NCI-H1092 treated with DMSO at 0.1 percent for 48 hours (cell line): Measurements from ENCODE around the gene ANXA3.
A peak's percentile ranks its signal among the peaks of the same experiment; 100 is the strongest.
"Not testable (repeated sequence)": the region's sequence is repeated elsewhere in the genome, so short reads cannot be mapped to it uniquely, and the experiment has no call there.

Experiments
- DNase-seq: peaks from one replicate; lab custom pipeline; 2025; lab: John Stamatoyannopoulos, UW

ANXA3 gene

DNA sequence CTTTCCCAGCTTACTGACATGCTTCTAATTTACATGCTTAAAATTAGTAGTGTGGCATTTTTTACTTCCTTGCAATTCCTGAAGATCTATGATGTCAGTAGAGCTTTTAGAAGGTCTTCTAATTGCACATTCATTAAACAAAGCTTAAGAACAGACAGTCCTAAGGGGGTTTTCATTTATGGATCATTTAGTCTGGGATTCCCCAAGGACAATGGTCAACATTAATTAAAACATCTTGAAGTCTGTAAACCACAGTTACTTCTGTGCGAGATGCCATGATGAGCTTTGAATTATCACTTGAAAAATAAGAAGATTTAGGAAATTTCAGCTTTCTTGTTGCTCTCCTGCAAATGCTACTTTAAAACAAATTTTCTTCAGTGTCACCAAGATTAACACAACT is 20.2 kb downstream of the ANXA3 start:
- DNase-seq: no peak

DNA sequence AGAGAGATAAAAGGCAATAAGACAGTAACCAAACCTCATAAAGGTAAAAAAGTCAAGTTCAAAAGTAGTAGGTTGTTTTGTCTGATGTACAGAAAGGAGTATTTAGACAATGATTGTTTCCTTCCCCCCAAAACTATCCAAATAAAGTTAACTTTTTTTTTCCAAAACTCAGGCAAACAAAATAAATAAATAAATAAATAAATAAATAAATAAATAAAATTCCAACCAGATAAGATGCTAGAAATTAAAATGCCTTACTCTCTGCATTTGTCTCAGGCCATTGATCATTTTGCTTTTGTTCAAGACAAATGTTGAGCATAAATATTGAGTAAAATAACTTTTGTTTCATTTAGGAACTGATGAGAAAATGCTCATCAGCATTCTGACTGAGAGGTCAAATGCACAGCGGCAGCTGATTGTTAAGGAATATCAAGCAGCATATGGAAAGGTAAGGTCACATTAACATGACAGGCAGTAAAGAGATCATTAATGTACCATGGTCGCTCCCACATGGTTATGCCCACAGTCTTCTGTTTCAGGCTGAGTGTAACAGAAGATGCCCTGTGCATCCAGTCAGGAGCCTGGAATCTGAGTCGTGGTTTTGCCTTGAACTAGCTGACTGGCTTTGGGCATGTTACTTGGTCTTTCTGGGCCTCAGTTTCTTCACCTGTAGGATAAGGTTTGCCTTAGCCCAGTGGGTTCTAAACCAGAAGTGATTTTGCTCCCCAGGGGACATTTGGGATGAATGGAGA is 27.3 kb downstream of the ANXA3 start:
- no peak for DNase-seq

DNA sequence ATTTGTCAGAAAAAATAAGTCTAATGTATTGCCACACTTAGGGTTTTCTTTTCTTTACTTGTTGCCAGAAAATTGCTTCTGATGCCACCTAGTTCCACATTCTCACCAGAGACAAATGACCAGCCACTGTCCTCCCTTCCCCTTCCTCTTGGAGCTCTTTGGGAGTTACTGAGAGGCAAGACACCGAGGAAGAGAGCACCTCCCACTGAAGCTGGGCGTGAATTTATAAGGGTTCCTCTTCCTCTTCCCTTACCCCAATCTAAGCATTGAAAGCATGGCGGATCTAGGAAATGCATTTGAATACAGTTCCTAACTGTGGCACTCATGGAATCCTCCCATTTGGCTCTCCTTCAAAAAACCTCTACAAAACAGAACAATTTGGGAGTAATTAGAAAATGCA is 30.0 kb downstream of the ANXA3 start:
- DNase-seq: no peak

DNA sequence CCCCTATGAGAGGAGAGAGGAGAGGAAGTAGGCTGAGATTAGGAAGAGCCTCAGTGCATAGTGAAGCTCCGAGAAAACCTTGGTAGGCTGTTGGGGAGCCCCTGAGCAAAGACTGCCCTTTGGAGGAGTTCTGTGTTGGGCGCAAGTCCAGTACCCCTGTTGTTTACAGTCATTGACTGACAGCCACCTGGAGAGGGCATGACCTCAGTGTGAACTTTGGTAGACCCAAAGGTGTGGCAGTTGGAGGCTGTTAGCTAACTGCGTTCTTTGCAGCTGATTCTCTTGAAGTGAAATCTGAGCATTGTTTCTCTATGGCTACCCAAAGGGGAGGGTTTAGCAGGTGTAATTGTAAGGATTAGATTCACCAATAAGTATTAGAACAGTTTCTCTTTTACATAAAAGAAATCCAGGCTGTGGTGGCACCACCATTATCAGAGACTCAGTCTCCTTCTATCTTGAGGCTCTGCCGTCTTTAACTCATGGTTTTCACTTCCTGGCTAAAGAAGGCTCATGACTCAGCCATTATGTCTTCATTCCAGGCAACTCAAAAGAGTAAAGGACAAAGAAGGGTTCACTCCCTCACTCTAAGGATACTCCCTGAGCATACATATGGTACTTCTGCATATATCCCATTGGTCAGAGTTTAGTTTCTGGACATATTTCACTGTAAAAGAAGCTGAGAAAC is 33.4 kb downstream of the ANXA3 start:
- DNase-seq: no peak

DNA sequence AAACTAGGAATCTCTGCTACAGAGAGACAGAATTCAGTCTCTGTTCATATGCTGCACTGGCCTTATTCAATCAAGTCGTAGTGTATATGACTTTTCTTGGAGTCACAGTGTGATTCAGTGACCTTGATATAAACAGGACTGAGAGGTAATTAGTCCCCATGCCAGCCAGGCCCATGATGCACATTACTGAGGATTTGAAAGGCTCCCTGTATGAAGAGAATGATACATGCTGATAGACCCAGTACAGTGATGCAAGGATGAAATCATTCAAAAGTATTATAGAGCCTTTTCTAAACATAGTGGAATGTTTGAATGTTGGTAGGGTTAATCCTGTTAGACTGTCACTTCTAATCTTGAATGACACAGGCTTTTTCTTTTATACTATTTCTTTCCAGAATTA is 34.1 kb downstream of the ANXA3 start:
- no peak for DNase-seq

DNA sequence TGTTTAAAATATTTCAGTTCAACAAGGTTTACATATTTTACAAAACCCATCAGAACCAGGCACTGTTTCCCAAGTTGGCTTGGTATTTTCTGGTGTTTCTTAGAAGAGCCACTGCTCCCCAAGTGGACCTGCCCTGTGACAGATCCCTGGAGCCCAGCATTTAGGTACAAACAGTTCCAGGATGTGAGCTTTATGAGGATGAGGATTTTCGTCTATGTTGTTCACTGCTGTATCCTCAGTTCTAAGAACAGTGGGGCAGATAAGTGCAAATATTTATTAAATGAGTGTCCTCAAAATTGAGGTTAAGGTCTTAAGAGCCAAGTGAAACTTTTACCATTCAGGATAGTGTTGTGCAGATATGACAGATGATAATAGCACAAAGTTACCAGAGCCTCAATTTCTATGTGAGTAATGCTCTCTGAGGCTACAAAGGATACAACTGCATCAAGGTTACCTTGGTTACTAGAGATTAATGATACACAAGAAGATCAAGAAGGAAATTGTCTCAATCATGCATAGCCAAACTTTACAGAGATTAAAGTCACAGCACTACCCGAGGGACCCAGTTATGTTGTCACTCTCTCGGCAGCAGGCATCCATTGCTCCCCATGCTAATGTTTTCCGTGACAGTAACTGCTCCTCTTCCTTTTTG is 37.5 kb downstream of the ANXA3 start:
- DNase-seq: no peak

DNA sequence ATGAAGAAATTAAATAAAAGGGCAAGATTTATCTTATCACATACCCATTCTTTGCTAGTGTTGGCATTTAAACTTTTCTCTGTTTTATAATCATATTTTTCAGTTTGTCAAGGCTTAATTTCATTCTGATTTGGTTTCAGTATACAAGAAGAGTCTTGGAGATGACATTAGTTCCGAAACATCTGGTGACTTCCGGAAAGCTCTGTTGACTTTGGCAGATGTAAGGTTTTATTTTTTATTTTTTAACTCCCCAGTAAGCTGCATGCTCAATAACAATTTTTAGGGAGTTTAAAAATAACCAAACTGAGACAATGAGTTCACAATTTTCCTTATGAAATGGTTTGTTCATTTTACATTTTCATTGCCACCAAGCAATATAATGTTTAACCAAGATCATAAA is 39.8 kb downstream of the ANXA3 start:
- no peak for DNase-seq

DNA sequence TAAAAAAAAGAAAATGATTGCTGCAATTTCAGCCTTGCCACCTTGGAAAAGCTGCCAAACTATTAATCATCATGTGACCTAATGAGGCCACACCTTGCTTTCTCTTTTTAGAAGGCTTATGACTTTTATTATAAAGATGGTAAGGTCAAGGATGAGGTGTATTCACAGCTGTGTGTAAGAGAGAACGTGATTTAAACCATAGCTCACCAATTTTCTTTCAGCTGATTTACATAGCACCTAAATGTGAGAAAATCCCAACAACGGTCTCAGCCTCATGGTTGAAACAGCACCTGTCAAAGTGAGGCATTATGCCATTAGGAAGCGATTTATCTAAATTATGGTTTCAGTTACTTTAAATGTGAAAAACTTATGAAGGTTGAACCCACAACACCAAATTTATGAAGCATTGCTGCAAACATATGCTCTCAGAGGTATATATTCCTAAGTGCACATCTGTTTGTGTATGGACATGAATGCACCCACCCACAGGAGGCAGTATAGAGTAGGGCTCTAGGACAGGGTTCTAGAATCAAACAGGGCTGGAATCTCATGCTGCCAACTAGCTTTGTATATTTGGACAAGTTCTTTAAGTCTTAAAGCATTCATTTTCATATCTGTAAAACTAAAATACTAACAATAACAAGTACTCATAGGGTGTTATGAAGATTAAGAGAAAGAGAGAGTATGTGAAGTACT is 40.7 kb downstream of the ANXA3 start:
- no peak for DNase-seq

DNA sequence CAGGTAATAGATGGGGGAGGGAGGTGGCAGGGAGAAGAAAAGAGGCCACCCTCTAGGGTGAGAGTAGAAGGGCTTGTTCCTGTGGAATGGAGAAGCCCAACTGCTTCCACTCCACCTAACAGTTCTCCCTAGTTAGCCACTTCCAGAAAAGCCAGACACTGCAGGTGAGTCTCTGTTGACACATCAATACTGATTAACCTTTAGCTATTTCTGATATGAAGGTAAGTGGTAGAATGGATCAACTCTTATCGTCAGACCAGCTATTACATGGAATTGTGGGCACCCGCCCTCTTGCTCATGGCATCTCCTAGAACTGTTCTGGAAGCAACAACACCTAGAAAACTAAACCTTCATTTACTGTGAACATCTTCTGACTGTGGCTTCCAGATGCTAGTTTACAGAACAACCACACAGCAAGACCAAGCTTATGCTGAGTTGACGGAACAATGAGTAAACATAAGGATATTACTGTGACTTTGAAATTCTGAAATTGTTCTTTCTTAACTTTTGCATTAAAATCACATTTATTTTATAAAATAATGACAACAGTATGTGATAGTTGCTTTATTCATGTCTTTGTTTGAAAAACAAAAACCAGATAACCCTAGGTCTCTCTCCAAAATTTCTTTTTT is 44.7 kb downstream of the ANXA3 start:
- no peak for DNase-seq

DNA sequence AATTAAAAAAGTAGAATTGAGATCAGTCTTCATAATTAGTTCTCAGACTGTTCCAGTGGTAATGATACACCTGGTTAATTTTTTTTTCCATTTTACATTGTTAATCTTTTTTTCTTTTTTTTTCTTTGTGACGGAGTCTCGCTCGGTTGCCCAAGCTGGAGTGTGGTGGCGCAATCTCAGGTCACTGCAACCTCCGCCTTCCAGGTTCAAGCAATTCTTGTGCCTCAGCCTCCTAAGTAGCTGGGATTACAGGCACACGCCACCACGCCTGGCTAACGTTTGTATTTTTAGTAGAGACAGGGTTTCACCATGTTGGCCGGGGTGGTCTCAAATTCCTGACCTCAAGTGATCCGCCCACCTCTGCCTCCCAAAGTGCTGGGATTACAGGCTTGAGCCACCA is 46.9 kb downstream of the ANXA3 start:
- DNase-seq: not testable (repeated sequence)

DNA sequence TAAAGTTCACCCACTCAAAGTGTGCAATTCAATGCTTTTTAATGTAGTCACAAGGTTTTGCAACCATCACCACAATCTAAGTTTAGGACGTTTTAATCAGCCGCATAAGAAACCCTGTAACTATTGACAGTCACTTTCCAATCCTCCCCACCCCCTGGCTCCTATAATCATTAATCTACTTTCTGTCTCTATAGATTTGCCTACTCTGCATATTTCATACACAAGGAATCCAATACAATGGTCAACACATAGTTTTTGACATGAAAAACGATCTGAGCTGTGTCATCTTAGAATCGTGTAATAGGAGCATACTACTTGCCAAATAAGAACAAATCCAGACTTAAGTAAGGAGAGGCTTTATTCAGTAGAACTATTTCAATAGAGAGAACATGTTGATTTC is 47.6 kb downstream of the ANXA3 start:
- no peak for DNase-seq

DNA sequence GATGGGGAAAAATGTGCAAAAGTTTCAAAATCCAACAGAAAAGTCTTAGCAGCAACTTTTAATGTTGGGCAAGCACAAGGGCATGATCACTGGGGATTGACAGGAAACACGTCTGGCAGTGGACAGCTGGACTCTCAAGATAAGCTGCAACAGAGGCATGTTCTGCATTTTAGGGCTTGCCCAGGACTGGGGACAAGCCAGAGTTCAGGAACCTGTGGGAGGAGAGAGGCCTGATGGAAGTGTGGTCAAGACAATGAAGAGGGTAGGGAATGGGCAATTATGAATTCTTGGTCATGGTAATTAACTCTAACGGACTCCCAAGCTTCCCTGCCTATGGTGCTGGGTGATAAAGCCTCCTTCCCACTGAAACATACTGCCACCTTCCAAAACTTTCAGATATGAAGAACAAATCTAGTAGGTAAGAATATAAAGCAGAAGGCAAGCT is 48.4 kb downstream of the ANXA3 start:
- DNase-seq: no peak

DNA sequence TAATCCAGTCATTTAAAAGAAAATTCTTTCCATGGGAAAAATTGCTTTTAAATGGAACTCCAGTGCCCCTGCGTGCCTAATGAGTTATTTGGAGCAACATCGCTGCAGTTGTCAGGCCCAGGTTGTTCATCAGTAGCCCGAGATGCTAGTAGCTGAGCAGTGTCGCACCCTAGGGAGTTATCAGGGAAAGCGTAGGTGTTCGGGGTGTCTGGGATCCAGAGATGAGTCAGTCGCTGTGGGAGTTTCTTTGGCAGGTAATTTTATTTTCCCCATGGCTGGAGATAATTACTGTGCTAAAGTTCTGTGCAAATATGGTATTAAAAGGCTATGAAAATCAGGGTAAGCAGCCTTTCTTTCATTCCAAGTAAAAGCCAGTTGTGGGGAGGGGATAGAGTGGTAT is 49.4 kb downstream of the ANXA3 start:
- DNase-seq: no peak

DNA sequence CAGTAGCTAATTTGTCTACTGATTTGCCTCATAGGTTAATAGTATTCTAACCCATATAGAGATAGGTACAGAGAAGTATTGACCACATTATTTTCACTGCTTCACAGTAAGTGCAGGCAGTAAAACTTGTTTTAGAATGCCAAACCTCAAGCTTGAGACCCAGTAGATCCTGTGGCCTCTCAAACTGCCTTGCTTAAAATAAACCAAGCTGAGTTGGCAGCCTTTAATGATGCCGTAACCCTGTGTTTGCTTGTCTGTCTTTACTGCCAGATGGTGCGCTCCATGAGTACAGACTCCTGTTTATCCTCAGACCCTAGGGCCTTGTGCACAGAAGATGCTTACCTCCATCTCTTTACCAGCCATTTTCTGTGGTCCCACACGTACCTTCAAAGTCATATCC is 50.8 kb downstream of the ANXA3 start:
- peak; percentile 10 for DNase-seq

DNA sequence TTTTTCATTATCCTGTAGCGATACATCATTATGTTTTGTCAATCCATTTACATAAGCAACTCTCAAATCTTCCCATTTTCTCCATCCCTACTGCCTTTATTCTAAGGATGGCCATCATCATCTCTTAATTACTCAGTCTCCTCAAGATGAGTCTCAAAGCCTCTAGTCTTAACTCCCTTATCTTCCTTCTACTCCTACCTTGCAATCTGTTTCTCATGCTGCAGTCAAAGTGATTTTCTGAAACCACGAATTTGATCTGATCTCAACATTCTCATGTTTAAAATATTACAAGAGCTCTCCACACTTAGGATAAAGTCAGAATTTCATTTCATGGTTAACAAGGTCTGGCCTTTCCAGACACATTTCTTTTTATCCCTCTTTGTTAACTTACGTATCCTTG is 51.8 kb downstream of the ANXA3 start:
- no peak for DNase-seq

DNA sequence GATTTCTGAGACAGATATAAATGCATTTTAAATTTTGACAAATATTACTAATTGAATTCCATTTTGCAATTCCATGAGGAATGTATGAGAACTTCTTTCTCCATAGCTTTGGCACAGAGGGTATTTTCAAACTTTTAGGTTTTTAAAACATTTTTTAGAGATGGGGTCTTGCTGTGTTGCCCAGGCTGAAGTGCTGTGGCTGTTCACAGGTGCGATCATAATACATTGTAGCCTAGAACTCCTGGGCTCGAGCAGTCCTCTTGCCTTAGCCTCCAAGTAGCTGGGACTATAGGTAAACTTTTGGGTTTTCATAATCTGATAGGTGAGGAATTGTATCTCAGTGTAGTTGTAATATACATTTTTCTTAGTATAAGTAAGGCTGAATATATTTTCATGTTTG is 53.4 kb downstream of the ANXA3 start:
- no peak for DNase-seq

DNA sequence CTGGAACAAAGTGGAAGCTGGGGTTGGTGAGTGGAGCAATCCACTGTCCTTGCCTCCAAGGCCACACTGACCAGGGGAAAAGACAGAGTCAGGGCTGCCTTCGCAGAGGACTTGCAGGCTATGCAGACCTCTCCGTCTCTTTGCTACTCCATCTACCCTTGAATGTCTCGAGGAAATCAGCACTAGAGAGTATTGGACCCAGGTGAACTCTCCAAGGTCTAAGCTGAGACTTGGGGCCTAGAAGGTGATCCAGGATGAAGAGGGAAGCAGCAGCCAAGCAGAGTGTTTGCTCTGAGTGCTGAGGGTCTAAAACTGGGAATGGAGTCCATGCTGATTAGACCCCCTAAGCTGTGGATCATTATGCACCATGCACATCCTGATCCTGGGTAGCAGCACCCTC is 54.5 kb downstream of the ANXA3 start:
- no peak for DNase-seq

DNA sequence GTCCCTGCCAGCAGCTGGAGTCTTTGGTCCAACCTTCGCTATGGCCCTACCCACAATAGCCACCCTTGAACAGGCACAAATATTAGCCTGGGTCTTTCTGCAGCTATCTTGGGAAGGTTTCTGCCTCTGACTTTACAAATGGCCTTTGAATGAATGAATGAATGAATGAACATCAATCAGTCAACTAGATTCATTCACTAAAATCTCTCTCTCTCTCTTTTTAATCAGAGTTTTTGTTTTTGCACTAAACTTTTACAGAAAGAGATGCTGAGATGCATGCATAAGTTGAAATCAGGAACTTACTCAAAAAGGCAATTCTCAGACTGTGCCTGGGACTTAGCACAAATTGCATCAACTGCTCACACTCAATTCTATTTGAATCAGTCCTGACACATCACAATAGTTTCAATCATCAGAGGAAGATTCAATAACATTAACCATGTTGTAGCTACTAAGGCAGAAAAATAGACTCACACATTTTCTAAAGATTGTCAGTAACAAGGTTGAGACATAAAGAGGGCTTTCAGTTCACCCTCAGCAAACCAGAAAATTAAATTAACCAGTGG is 55.0 kb downstream of the ANXA3 start:
- no peak for DNase-seq

DNA sequence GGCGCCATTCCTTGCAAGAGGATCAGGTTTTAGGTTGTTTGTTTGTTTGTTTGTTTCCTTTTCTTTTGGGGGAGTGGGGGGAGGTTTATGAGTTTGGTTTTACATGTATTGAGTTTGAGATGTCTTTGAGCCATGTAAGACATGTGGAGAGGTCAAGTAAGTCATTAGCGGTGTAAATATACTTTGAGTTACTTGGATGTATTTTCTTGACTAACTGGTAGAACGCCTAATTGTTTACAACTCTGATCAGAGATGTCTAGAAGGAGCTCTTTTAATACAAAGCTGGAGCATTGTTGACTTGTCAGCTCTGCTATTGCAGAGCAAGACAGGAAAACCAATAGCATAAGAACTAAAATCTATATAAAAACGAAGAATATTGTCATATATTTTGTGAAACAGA is 57.1 kb downstream of the ANXA3 start:
- DNase-seq: no peak

DNA sequence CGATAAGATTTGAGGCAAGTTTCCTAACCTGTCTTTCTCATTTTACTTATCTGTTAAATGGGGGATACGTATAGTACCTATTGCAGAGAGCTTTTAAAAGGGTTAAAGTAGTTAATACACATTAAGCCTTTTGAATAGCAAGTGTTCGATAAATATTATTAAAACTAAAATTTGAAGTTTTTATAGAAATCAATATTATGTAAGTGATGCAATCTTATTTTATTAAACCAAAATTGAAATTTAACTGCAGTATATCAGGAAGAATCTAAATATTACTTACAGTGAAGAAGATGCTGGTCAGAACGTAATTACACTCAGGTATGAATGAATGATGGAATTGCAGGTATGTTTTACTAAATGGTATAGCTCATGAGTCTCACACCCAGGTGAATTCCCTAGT is 58.0 kb downstream of the ANXA3 start:
- DNase-seq: no peak

DNA sequence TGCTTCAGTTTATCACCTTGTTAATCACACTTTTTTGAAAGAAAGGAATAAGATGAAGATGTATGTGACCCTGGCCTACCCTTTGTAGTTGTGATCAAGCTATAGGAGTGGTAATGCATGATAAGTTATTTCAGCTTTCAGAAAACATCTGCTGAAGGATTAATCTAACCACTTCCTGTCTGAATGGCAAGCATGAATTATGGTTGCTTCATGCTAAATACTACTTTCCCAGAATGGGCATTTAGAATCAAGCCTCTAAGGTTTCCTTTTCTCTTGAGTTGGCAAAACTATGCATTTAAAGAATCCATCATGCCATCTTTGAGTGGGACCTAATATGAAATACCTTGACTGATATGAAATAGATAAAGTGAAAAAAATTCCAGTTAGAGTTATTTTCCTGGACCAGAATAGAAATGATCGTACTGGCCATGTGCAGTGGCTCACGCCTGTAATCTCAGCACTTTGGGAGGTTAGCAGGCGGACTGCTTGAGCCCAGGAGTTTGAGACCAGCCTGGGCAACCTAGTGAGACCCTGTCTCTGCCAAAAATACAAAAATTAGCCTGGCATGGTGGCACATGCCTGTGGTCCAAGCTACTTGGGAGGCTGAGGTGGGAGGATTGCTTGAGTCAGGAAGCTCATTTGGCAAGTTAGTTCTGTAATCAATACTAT is 59.1 kb downstream of the ANXA3 start:
- DNase-seq: no peak
